ENCODE data around the gene WDR33.

The WDR33 gene

DNA sequence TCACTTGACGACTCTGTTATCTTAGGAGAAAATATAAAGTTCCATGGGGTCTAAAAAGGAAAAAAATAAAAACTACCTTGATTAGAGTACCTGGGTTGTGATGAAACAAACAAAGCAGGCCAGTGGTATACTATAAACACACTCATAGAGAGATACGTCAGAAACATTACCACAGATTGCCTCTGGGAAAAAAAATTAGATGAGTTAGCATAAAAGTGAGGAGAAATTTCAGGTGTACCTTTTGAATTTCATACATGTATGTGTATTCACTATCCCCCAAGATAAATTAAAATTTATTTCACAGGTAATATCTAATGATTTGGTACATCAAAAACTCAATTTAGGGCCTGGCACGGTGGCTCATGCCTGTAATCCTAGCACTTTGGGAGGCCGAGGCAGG lies 18.2 kb downstream of the WDR33 start:
- DNase-seq (ENCODE audit: low read depth) = no peak
- TF ChIP-seq, protein P1, sequence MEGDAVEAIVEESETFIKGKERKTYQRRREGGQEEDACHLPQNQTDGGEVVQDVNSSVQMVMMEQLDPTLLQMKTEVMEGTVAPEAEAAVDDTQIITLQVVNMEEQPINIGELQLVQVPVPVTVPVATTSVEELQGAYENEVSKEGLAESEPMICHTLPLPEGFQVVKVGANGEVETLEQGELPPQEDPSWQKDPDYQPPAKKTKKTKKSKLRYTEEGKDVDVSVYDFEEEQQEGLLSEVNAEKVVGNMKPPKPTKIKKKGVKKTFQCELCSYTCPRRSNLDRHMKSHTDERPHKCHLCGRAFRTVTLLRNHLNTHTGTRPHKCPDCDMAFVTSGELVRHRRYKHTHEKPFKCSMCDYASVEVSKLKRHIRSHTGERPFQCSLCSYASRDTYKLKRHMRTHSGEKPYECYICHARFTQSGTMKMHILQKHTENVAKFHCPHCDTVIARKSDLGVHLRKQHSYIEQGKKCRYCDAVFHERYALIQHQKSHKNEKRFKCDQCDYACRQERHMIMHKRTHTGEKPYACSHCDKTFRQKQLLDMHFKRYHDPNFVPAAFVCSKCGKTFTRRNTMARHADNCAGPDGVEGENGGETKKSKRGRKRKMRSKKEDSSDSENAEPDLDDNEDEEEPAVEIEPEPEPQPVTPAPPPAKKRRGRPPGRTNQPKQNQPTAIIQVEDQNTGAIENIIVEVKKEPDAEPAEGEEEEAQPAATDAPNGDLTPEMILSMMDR (conservative IDR thresholded peaks at IDR 0.05; ENCODE audit: control insufficient read depth, insufficient read depth, low read depth, low read length) = no peak
- H3K4me3 ChIP-seq (ENCODE audit: control insufficient read depth, low read depth, low read length) = no peak overlapping the region

DNA sequence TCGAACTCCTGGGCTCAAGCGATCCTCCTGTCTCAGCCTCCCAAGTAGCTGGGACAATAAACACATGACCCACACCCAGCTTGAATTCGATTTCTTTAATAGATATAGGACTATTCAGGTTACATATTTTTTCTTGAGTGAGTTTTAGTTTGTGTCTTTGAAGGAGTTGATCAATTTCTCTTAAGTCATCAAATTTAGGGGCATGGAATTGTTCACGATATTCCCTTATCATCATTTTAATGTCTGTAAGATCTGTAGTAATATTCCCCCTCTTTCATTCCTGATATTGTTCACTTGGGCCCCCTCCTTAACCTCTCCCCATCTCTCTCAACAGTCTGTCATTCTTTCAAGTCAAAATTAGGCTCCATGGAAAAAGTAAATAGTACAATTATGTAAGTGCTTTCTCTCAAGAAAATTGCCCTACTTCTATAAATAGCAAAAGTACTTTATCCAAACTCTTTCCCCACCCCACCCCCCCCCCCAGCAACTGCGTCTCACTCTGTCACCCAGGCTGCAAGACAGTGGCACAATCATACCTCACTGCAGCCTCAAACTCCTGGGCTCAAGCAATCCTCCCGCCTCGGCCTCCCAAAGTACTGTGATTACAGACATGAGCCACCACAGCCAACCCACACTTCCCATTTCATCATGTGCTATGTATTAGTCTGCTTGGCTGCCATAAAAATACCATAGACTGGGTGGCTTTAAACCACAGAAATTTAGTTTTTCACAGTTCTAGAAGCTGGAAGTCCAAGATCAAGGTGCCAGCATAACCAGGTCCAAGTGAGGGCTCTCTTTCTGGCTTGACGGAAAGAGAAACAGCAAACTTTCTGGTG lies 20.1 kb downstream of the WDR33 start:
- TF ChIP-seq, protein P1 (conservative IDR thresholded peaks at IDR 0.05; ENCODE audit: control insufficient read depth, insufficient read depth, low read depth, low read length) = no peak
- no peak overlapping the region for H3K4me3 ChIP-seq (ENCODE audit: control insufficient read depth, low read depth, low read length)
- DNase-seq (ENCODE audit: low read depth) = no peak

DNA sequence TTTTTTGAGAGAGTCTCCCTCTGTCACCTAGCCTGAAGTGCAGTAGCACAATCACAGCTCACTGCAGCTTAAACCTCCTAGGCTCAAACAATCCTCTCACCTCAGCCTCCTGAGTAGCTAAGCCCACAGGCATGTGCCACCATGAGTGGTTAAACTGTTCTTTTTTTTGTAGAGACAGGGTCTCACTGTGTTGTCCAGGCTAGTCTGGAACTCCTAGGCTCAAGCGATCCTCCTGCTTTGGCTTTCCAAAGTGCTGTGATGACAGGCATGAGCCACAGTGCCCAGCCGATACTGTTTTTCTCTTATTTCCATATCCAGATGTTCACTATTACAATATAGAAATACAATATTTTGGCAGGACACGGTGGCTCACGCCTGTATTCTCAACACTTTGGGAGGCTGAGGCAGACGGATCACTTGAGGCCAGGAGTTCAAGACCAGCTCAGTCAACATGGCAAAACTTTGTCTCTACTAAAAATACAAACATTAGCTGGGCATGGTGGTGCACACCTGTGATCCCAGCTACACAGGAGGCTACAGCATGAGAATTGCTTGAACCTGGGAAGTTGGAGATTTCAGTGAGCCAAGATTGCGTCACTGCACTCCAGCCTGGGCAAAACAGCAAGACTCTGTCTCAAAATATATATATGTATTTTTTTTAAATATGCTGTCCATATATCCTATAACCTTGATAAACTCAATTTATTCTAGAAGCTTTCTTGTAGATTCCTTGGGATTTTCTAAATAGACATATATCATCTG lies 24.7 kb downstream of the WDR33 start:
- no peak for DNase-seq (ENCODE audit: low read depth)
- TF ChIP-seq, protein P1 (conservative IDR thresholded peaks at IDR 0.05; ENCODE audit: control insufficient read depth, insufficient read depth, low read depth, low read length) = no peak
- H3K4me3 ChIP-seq (ENCODE audit: control insufficient read depth, low read depth, low read length) = no peak overlapping the region

DNA sequence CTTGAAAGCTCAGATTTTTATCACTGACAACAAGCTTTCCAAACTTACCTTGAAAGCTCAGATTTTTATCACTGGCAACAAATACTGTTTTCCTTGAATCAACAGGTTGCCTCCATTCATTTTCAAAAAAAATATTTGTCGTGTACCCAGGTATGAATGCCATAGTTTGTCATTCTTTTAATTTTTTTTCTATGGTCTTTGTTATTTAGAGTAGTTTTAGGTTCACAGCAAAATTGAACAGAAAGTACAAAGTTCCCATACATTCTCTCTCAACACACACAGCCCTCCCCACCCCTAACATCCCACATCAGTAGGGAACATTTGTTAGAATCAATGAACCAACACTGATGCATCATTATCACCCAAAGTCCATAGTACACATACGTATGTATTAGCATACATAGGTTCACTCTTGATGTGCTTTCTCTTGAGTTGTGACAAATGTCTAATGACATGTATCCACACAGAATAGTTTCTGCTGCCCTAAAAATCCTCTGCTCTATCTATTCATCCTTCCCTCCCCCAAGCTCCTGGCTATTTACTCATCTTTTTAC lies 25.9 kb downstream of the WDR33 start:
- H3K4me3 ChIP-seq (ENCODE audit: control insufficient read depth, low read depth, low read length) = no peak overlapping the region
- no peak for DNase-seq (ENCODE audit: low read depth)
- TF ChIP-seq, protein P1 (conservative IDR thresholded peaks at IDR 0.05; ENCODE audit: control insufficient read depth, insufficient read depth, low read depth, low read length) = no peak

DNA sequence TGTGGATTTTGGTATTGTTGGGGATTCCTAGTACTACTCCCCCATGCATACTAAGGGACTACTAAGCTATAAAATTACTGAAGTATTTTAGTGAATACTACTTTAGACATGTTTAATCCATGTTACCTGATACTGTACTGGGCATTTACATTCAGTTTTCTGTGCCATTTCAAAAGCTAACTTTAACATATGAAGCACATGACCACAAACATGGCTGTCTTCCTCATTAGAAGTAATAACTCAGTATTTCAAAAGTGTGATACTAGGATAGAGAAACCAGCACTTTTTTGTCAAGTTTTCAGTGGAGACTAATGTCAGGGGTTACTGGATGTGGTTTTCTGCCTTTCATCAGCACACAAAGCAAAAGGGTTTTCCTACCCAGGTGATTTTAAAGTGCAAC lies 27.9 kb downstream of the WDR33 start:
- no peak overlapping the region for H3K4me3 ChIP-seq (ENCODE audit: control insufficient read depth, low read depth, low read length)
- DNase-seq (ENCODE audit: low read depth) = no peak
- TF ChIP-seq, protein P1 (conservative IDR thresholded peaks at IDR 0.05; ENCODE audit: control insufficient read depth, insufficient read depth, low read depth, low read length) = no peak

DNA sequence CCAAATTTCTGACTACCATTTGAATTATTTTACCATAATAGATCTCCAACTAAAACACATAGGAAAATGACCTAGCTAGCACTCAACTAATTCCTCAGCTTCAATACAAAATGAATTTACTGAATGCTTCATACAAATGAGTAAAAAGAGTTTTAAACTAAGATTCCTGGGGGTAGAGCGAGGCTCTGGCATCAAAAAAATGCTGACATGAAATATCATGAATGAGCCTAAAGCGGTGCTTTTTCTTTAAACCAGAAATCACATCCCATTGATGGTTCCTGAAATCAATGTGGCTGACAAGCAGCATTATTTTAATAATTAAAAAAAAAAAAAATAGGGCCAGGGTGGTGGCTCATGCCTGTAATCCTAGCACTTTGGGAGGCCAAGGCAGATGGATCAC lies 32.1 kb downstream of the WDR33 start:
- TF ChIP-seq, protein P1 (conservative IDR thresholded peaks at IDR 0.05; ENCODE audit: control insufficient read depth, insufficient read depth, low read depth, low read length) = no peak
- no peak overlapping the region for H3K4me3 ChIP-seq (ENCODE audit: control insufficient read depth, low read depth, low read length)
- DNase-seq (ENCODE audit: low read depth) = no peak

Measured in fibroblast of mammary gland (primary cell).